H9 (cell line): ENCODE results near the gene MINDY4. TPM values are rescaled to one million over a fixed set of nuclear protein-coding genes. Genes with fewer than 3 reads are reported as not detected.

Source experiments
- DNase-seq: peaks from one replicate; pipeline ENCODE4 v3.0.0-alpha.2; 2017
- H2AFZ ChIP-seq: one replicate; pipeline ENCODE4 v1.6.1; 2013; ENCODE audit warnings: mild to moderate bottlenecking, low read length, control low read depth, moderate library complexity
- H2AK5ac ChIP-seq: 2 replicates; pipeline ENCODE4 v1.6.1; 2013; ENCODE audit warnings: low read length, control low read depth, mixed read lengths; ENCODE audit not compliant: insufficient read length
- H2BK120ac ChIP-seq: one replicate; pipeline ENCODE4 v1.6.1; 2013; ENCODE audit warnings: low read depth, mild to moderate bottlenecking, low read length, control low read depth, inconsistent platforms; ENCODE audit not compliant: poor library complexity, severe bottlenecking
- H2BK12ac ChIP-seq: 2 replicates; pipeline ENCODE4 v1.6.1; 2013; ENCODE audit warnings: low read length, control low read depth, mixed read lengths, low read depth; ENCODE audit not compliant: insufficient read length
- H2BK15ac ChIP-seq: 2 replicates; pipeline ENCODE4 v1.6.1; 2013; ENCODE audit warnings: low read depth, low read length, control low read depth
- H2BK20ac ChIP-seq: one replicate; pipeline ENCODE4 v1.6.1; 2013; ENCODE audit warnings: low read depth, mild to moderate bottlenecking, low read length, control low read depth, inconsistent platforms; ENCODE audit not compliant: poor library complexity, severe bottlenecking
- H2BK5ac ChIP-seq: 2 replicates; pipeline ENCODE4 v1.6.1; 2013; ENCODE audit warnings: low read length, control low read depth, mixed read lengths; ENCODE audit not compliant: insufficient read length
- H3K14ac ChIP-seq: 2 replicates; pipeline ENCODE4 v1.6.1; 2013; ENCODE audit warnings: low read length, control low read depth; ENCODE audit not compliant: insufficient read depth
- H3K18ac ChIP-seq: 2 replicates; pipeline ENCODE4 v1.6.1; 2013; ENCODE audit warnings: low read depth, mild to moderate bottlenecking, mixed read lengths, low read length, control low read depth; ENCODE audit not compliant: insufficient read length
- H3K23ac ChIP-seq: 2 replicates; pipeline ENCODE4 v1.6.1; 2013; ENCODE audit warnings: low read length, control low read depth, mixed read lengths, low read depth; ENCODE audit not compliant: insufficient read length
- H3K23me2 ChIP-seq: 2 replicates; pipeline ENCODE4 v1.6.1; 2013; ENCODE audit warnings: low read depth, mild to moderate bottlenecking, mixed read lengths, low read length, control low read depth; ENCODE audit not compliant: insufficient read length, poor library complexity, severe bottlenecking
- H3K27ac ChIP-seq: 2 replicates; pipeline ENCODE4 v1.5.1; 2013; ENCODE audit warnings: low read length, control low read depth, mixed read lengths, low read depth; ENCODE audit not compliant: insufficient read length
- H3K27me3 ChIP-seq: 2 replicates; pipeline ENCODE4 v1.6.1; 2013; ENCODE audit warnings: low read length, control low read depth, inconsistent platforms; ENCODE audit not compliant: insufficient read depth
- H3K4ac ChIP-seq: 2 replicates; pipeline ENCODE4 v1.6.1; 2013; ENCODE audit warnings: low read depth, mild to moderate bottlenecking, control low read depth, inconsistent platforms, low read length, moderate library complexity
- H3K4me1 ChIP-seq: 2 replicates; pipeline ENCODE4 v1.6.1; 2013; ENCODE audit warnings: low read length, control low read depth, inconsistent platforms; ENCODE audit not compliant: insufficient read depth
- H3K4me2 ChIP-seq: 2 replicates; pipeline ENCODE4 v1.6.1; 2013; ENCODE audit warnings: low read length, control low read depth, mixed read lengths; ENCODE audit not compliant: insufficient read length, insufficient read depth
- H3K56ac ChIP-seq: 2 replicates; pipeline ENCODE4 v1.6.1; 2013; ENCODE audit warnings: low read depth, mild to moderate bottlenecking, mixed read lengths, low read length, control low read depth; ENCODE audit not compliant: insufficient read length
- H3K79me1 ChIP-seq: 2 replicates; pipeline ENCODE4 v1.6.1; 2013; ENCODE audit warnings: low read depth, mild to moderate bottlenecking, moderate library complexity, low read length, control low read depth, inconsistent platforms; ENCODE audit not compliant: insufficient read depth, poor library complexity, severe bottlenecking
- H3K79me2 ChIP-seq: 2 replicates; pipeline ENCODE4 v1.6.1; 2013; ENCODE audit warnings: low read length, control low read depth, inconsistent platforms; ENCODE audit not compliant: insufficient read depth
- H3K9ac ChIP-seq: 2 replicates; pipeline ENCODE4 v1.6.1; 2013; ENCODE audit warnings: low read length, control low read depth, mixed read lengths; ENCODE audit not compliant: insufficient read length; ENCODE audit errors: extremely low read depth
- H3K9me3 ChIP-seq: one replicate; pipeline ENCODE4 v1.6.1; 2013; ENCODE audit warnings: low read depth, low read length, inconsistent platforms; ENCODE audit not compliant: control insufficient read depth
- H3T11ph ChIP-seq: one replicate; pipeline ENCODE4 v1.6.1; 2013; ENCODE audit warnings: mild to moderate bottlenecking, low read length, control low read depth, inconsistent platforms
- H4K20me1 ChIP-seq: one replicate; pipeline ENCODE4 v1.6.1; 2013; ENCODE audit not compliant: control insufficient read depth, insufficient read length, insufficient read depth
- H4K5ac ChIP-seq: 2 replicates; pipeline ENCODE4 v1.6.1; 2013; ENCODE audit warnings: low read depth, mild to moderate bottlenecking, mixed read lengths, low read length, control low read depth; ENCODE audit not compliant: insufficient read length
- H4K8ac ChIP-seq: replicated peaks from 2 replicates; pipeline ENCODE4 v1.6.1; 2013; ENCODE audit warnings: low read length, control low read depth, mixed read lengths, low read depth; ENCODE audit not compliant: insufficient read length
- H4K91ac ChIP-seq: 2 replicates; pipeline ENCODE4 v1.6.1; 2013; ENCODE audit warnings: low read depth, mild to moderate bottlenecking, moderate library complexity, mixed read lengths, low read length, control low read depth; ENCODE audit not compliant: insufficient read length
- H3K27ac Mint-ChIP-seq, 3 experiments: 2 replicates in 2 of 3; 3 replicates in 1 of 3; pipeline ENCODE4 v1.8.0; 2020 to 2021; ENCODE audit warnings: mixed read lengths in 3 of 3, mild to moderate bottlenecking in 1 of 3, moderate library complexity in 1 of 3
- H3K27me3 Mint-ChIP-seq: 2 replicates; pipeline ENCODE4 v1.8.0; 2021; ENCODE audit warnings: low read depth, mild to moderate bottlenecking, moderate library complexity, mixed read lengths
- H3K36me3 Mint-ChIP-seq, 3 experiments: 2 replicates in 2 of 3; 3 replicates in 1 of 3; pipeline ENCODE4 v1.8.0; 2020 to 2021; ENCODE audit warnings: low read depth in 3 of 3, mixed read lengths in 3 of 3; ENCODE audit not compliant: insufficient read depth in 1 of 3
- H3K4me1 Mint-ChIP-seq, 2 experiments: 2 replicates each; pipeline ENCODE4 v1.8.0; 2020; ENCODE audit warnings: mixed read lengths in 2 of 2
- H3K4me3 Mint-ChIP-seq, 2 experiments: 2 replicates in 1 of 2; 3 replicates in 1 of 2; pipeline ENCODE4 v1.8.0; 2020 to 2021; ENCODE audit warnings: mild to moderate bottlenecking in 2 of 2, mixed read lengths in 2 of 2, moderate library complexity in 1 of 2
- H3K9me3 Mint-ChIP-seq, 2 experiments: 2 replicates in 1 of 2; 3 replicates in 1 of 2; pipeline ENCODE4 v1.8.0; 2020; ENCODE audit warnings: mild to moderate bottlenecking in 2 of 2, mixed read lengths in 2 of 2, moderate library complexity in 1 of 2
- CTCF ChIP-seq: fragments of 200-600 bp; sonication (generic); conservative IDR thresholded peaks from 3 replicates; pipeline ENCODE4 v1.8.0; 2021; ENCODE audit warnings: antibody characterized with exemption, mild to moderate bottlenecking
- WGBS: extraction: QIAGEN DNeasy Blood & Tissue Kit; methylation state at CpG from one replicate; pipeline ENCODE4 v1.1.7; 2013; ENCODE audit warnings: missing lambda C conversion rate, low lambda C conversion rate, mixed read lengths; ENCODE audit not compliant: insufficient read length; ENCODE audit errors: extremely low coverage; 5-methylcytosine and 5-hydroxymethylcytosine counted together
- total RNA-seq: library from RNA; stranded (reverse); gene quantifications from 2 replicates; pipeline ENCODE4 v1.2.1, GENCODE V29; 2021

Gene MINDY4
- total RNA-seq, 1 experiment from 2014 or later, result 3.1 TPM

GRCh38 chr7:30929686-30930085 lies 158.5 kb downstream of the MINDY4 start:
- WGBS, result no CpG with 5 or more reads among the region's 4 CpGs
- no peak overlapping the region for H3K56ac ChIP-seq
- no peak for DNase-seq

More at GRCh38 chr7:30929686-30930085, 158.5 kb downstream of the MINDY4 start:
- Histone ChIP-seq H4K8ac (no peak overlapping the region), H2AK5ac (no peak overlapping the region), H4K5ac (no peak overlapping the region), H3K4me2 (no peak overlapping the region), H3K27ac (no peak overlapping the region), H2BK12ac (no peak overlapping the region), H3T11ph (no peak overlapping the region), H2BK5ac (no peak overlapping the region), H3K4ac (no peak overlapping the region), H2BK20ac (no peak overlapping the region), H3K23me2 (no peaks in the 10 kb centered on the region), H3K9ac (no peak overlapping the region), H3K14ac (no peak overlapping the region; the same call in 1 of the 2 replicates), H3K23ac (no peak overlapping the region), H4K91ac (no peak overlapping the region), H3K9me3 (no peaks in the 10 kb centered on the region), H2BK120ac (no peak overlapping the region), H3K79me1 (no peaks in the 10 kb centered on the region), H4K20me1 (no peaks in the 10 kb centered on the region), H3K27me3 (no peaks in the 10 kb centered on the region), H3K18ac (no peak overlapping the region), H3K4me1 (no peaks in the 10 kb centered on the region), H2BK15ac (no peak overlapping the region), H3K79me2 (no peaks in the 10 kb centered on the region), H2AFZ (no peak overlapping the region)
- no peak for TF ChIP-seq CTCF
- no peak overlapping the region; a peak in 1 of 7 replicates for H3K27ac Mint-ChIP-seq
- peaks cover 6 to 15% of the 10 kb centered on the region in 2 experiments for H3K4me1 Mint-ChIP-seq
- no peaks in the 10 kb centered on the region; a peak in 1 of 5 replicates for H3K9me3 Mint-ChIP-seq
- H3K27me3 Mint-ChIP-seq, result peaks cover 75% of the 10 kb centered on the region
- H3K36me3 Mint-ChIP-seq, result no peaks in the 10 kb centered on the region
- H3K4me3 Mint-ChIP-seq, result no peak overlapping the region
